Uterus (tissue), 2 donors: ENCODE measurements around the gene CASKIN1.
A peak's percentile ranks its signal among the peaks of the same experiment; 100 is the strongest.

Source experiments
- CTCF ChIP-seq, 4 experiments: fragments of 200-600 bp in 2 of 4; fragments of 450-650 bp in 2 of 4; sonication (generic) in 2 of 4; IDR thresholded peaks; one replicate each; pipeline ENCODE4 v1.5.1; 2016 to 2019; ENCODE audit warnings: antibody characterized with exemption in 4 of 4, mild to moderate bottlenecking in 2 of 4, moderate library complexity in 1 of 4
- POLR2A ChIP-seq, 2 donors: fragments of 450-650 bp; IDR thresholded peaks; one replicate each; pipeline ENCODE4 v1.6.1; 2016; ENCODE audit warnings: antibody characterized with exemption in 2 of 2, mild to moderate bottlenecking in 1 of 2, moderate library complexity in 1 of 2

- TF ChIP-seq CTCF (IDR thresholded peaks at IDR 0.05) (peak in 1 of 4 experiments; percentile 35), POLR2A (IDR thresholded peaks at IDR 0.05) (no peak)
Observed at GRCh38 chr16:2214719-2214968, 18.2 kb upstream of the CASKIN1 start, which contains the start of gene PGP.
